Kidney capillary endothelial cell (primary cell): Measurements from ENCODE around the gene TAMALIN.
A peak's percentile ranks its signal among the peaks of the same experiment; 100 is the strongest.
"Not testable (repeated sequence)": the region's sequence is repeated elsewhere in the genome, so short reads cannot be mapped to it uniquely, and the experiment has no call there.

Source experiments
- DNase-seq: peaks from one replicate; pipeline ENCODE4 v3.0.0-alpha.2; 2018; ENCODE audit warnings: low spot score

Gene TAMALIN

GRCh38 chr12:52006726-52007157, at the start of gene TAMALIN:
TSS of gene TAMALIN (plus strand) at chr12:52006946. CDS start at chr12:52007020, 74 bp downstream.
- peak; percentile 77 for DNase-seq

DNA sequence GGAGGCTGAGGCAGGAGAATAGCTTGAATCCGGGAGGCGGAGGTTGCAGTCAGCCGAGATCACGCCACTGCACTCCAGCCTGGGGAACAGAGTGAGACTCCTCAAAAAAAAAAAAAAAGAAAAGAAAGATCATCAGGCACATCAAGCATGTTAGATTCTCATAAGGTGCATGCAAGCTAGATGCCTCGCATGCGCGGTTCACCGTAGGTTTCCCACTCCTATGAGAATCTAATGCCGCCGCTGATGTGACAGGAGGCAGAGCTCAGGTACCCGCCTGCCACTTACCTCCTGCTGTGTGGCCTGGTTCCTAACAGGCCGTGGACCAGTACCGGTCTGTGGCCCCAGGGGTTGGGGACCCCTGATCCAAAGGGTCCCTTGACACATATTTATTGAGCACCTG, 48.2 kb upstream of the TAMALIN start:
- no peak for DNase-seq

DNA sequence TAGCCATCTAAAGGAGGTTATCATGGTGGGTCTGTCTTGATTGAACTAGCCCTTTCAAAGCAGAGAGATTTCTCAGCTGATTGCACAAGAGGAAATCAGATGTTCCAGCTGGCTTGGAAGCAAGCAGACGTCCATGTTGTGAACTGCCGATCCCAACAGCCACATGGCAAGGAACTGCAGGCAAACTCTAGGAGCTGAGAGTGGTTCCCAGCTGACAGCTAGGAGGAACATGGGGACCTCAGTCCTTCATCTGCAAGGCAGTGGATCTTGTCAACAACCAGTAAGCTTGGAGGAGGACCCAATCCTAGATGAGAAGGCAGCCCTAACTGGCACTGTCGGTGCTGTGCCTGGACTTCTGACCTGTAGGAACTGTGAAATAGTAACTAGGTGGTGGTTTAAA, 47.5 kb upstream of the TAMALIN start:
- no peak for DNase-seq

DNA sequence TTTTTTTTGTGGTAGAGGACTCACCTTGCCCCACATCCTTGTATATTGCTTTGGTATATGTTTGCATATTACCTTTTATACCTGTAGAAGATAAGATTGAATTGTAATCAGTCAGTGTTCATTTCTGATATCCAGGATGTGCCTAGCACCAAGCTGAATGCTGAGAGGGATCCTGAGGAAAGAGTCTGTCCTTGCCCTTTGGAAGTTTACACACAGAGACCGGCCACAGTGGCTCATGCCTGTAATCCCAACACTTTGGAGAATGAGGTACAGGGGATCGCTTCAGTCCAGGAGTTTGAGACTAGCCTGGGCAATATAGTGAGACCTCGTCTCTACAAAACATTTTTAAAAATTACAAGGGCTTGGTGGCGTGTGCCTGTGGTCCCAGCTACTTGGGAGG, 46.8 kb upstream of the TAMALIN start:
- DNase-seq: no peak

DNA sequence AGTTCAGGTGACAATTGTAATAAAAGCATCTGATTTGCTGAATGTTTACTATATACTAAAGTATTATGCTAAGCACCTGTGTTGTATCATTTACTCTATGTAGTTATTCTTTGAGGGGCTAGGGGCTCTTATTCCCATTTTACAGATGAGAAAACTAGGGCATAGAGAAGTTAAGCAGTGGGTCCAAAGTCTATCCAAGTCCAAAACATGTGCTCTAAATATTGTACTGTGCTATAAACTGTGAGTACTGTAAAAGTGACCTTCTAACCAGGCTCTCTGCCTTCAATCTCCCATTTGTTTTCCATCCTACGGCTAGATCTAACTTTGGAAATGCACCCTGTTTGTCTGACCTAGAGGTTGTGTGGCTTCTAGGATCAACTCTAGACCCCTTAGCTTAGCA, 46.3 kb upstream of the TAMALIN start:
- DNase-seq: no peak

DNA sequence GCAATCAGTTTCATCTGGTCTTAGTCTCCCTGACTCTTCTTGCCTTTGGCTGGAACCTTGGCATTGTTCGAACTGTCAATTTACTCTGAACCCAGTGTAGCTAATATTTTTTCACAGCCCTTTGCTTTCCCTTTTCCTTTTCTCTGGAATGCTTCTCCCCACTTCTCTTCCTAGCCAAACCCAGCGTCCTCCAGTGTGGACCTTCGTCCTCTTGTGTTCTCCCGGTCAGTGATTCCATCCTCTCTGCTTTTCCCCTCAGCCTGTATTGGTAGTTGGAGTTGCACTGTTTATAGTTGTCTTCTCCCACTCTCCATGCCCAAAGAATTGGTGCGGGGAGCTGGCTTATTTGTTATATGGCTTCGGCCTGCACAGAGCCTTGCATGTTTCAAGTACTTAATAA, 45.9 kb upstream of the TAMALIN start:
- no peak for DNase-seq

GRCh38 chr12:51961834-51962233, 44.9 kb upstream of the TAMALIN start:
- DNase-seq: no peak

GRCh38 chr12:51962737-51963136, 44.0 kb upstream of the TAMALIN start:
- no peak for DNase-seq

DNA sequence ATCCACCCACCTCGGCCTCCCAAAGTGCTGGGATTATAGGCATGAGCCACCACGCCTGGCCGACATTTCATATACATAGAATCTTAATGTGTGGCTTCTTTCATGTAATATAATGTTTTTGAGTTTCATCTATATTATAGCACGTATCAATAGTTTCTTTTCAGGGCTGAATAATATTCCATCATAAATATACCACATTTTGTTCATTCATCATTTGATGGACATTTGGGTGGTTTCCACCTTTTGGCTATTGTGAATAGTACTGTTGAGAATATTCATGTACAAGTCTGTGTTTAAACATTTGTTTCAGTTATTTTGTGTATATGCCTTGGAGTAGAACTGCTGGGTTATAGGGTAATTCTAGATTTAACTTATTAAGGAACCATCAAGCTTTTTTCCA, 43.3 kb upstream of the TAMALIN start:
- no peak for DNase-seq

DNA sequence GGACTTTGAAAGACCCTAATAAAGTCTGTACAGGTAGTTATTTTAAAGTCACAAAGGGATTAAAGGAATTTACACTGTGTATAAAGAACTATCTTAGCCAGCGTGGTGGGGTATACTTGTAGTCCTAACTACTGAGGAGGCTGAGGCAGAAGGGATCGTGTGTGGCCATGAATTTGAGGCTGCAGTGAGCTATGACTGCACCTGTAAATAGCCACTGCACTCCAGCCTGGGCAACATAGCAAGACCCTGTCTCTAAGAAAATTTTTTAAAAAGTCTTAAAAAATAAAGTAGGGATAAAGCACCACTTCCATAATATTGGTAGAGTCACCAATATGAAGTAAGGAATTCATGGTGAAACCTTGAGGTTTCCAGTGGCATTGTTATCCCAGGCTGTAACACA, 37.1 kb upstream of the TAMALIN start:
- DNase-seq: no peak

GRCh38 chr12:51970904-51971646, 35.7 kb upstream of the TAMALIN start:
- no peak for DNase-seq

- DNase-seq: no peak
Observed at GRCh38 chr12:51971679-51972421, 34.9 kb upstream of the TAMALIN start.

- no peak for DNase-seq
Observed at GRCh38 chr12:51972422-51972812, 34.3 kb upstream of the TAMALIN start.

GRCh38 chr12:51972849-51973273, 33.9 kb upstream of the TAMALIN start:
- no peak for DNase-seq

GRCh38 chr12:51973560-51973959, 33.2 kb upstream of the TAMALIN start:
- DNase-seq: no peak

GRCh38 chr12:51974646-51975045, 32.1 kb upstream of the TAMALIN start:
- no peak for DNase-seq

DNA sequence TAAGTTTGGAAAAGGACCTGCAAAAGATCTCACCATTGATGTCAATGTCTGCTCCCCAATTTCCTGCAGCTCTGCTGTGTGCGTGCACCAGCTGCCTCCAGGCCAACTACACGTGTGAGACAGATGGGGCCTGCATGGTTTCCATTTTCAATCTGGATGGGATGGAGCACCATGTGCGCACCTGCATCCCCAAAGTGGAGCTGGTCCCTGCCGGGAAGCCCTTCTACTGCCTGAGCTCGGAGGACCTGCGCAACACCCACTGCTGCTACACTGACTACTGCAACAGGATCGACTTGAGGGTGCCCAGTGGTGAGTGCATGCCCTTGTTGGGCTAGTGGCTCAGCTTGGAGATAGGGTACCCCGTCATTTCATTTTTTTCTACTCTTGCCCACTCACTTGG, 31.6 kb upstream of the TAMALIN start:
- no peak for DNase-seq

DNA sequence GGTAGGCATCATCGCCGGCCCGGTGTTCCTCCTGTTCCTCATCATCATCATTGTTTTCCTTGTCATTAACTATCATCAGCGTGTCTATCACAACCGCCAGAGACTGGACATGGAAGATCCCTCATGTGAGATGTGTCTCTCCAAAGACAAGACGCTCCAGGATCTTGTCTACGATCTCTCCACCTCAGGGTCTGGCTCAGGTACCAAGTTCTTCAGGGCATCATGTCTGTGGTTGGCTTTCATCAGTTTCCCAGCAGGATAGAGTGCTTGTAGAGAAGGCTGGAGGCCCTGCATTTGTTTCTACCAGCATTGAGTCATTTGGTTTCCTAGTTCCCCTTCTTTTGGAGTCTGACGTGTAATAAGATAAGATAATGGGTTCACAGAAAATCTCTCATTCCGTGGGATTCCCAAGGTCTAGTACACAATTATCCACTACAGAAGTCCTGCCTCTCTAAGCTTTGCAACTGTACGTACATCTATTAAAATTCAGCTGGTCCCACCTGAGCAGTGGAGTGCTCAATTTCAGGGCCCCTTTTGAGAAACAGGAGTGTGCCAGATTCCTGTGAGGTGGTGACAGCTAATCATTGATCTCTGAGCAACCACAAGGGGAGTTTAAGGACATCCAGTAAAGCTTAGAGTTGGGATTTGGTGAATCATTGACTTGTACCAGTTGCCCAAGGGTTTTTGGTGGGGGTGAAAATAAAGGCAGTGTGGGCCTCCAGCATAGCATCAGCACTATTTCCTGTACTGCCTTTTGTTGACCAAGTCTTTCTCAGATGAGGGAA, 30.2 kb upstream of the TAMALIN start:
- DNase-seq: no peak

GRCh38 chr12:51977320-51977753, 29.4 kb upstream of the TAMALIN start:
- no peak for DNase-seq

DNA sequence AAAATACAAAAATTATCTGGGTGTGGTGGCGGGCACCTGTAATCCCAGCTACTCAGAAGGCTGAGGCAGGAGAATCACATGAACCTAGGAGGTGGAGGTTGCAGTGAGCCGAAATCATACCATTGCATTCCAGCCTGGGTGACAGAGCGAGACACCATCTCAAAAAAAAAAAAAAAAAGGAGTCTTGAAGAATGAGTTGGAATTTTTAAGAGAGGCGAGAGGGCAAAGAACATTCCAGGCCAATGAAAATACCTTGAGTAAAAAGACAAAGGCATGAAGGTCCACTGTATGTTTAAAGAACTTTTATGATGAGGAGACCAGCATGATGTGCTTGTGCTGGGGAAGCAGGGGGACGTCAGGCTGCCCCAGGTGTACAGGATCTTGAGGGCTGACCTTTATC, 27.4 kb upstream of the TAMALIN start:
- DNase-seq: not testable (repeated sequence)

DNA sequence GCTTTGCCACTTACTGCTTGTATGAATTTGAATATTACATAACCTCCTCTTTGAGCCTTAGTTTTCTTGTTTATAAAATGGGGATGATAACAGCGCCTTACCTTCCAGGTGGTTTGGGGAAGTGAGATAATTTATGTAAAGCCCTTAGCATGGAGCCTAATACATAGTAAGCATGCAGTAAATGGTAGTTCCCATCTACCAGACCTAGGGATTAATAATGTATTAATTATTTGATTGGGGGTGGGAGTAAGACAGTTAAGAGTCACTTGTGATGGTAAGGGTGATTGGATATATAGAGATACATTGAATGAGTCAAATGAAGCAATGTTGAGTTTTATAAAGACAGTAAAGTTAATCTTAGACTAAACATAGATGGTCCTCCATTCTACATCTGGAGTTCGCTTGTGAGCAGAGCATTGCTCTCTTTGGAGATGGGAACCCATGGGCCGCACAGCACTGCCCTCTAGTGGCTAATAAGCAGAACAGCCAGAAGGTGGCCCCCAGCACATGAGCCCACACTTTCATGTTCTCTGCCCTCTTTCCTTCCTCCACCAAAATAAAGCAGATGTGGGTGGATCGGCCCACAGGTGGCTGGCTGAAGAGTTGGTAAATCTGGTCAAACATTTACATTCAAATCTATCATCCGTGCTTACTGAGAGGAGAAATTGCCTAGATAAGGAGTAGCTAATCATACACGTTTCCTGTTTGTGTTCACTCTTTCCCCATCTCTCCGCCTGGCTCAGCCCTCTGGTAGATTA, 26.5 kb upstream of the TAMALIN start:
- peak; percentile 63 for DNase-seq

DNA sequence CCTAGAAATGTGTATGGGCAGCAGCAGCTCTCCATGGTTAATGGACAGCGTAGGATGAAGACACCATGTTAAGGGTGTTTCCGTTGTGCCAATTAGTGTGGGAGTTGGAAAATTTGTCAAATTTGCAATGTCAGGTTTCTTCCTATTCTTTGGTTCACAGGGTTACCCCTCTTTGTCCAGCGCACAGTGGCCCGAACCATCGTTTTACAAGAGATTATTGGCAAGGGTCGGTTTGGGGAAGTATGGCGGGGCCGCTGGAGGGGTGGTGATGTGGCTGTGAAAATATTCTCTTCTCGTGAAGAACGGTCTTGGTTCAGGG, 26.0 kb upstream of the TAMALIN start:
- DNase-seq: no peak
